DND-41 (cell line): ENCODE measurements around the gene VAPB.
"Not testable (repeated sequence)": the region's sequence is repeated elsewhere in the genome, so short reads cannot be mapped to it uniquely, and the experiment has no call there.

Experiments used
- ATAC-seq: fragments of 200-7000 bp; cut with Tn5 transposase; 3 replicates; pipeline ENCODE4 v1.9.1; 2021; ENCODE audit warnings: low read depth; ENCODE audit not compliant: insufficient read depth
- DNase-seq: peaks from one replicate; pipeline ENCODE4 v3.0.0-alpha.2; 2020
- H2AFZ ChIP-seq: 2 replicates; pipeline ENCODE4 v1.6.0; 2012; ENCODE audit warnings: low read depth, low read length
- H3K27ac ChIP-seq: 2 replicates; pipeline ENCODE4 v1.5.1; 2012; ENCODE audit warnings: low read length, inconsistent platforms
- H3K27me3 ChIP-seq: fragments of 200-600 bp; sonication (generic); 2 replicates; pipeline ENCODE4 v1.6.0; 2012; ENCODE audit warnings: low read length, mild to moderate bottlenecking, inconsistent platforms; ENCODE audit not compliant: insufficient read depth, poor library complexity
- H3K36me3 ChIP-seq: 2 replicates; pipeline ENCODE4 v1.5.1; 2012; ENCODE audit warnings: low read length, inconsistent platforms; ENCODE audit not compliant: insufficient read depth
- H3K4me1 ChIP-seq: 2 replicates; pipeline ENCODE4 v1.5.1; 2012; ENCODE audit warnings: mild to moderate bottlenecking, low read length; ENCODE audit not compliant: insufficient read depth
- H3K4me2 ChIP-seq: 2 replicates; pipeline ENCODE4 v1.6.0; 2012; ENCODE audit warnings: mild to moderate bottlenecking, moderate library complexity, low read length, inconsistent platforms; ENCODE audit not compliant: insufficient read depth
- H3K4me3 ChIP-seq, 2 experiments: fragments of 200-600 bp in 1 of 2; shearing (Covaris generic) in 1 of 2; 2 replicates each; pipeline ENCODE4 v1.5.1; 2012 to 2016; ENCODE audit warnings: inconsistent platforms in 2 of 2, low read length in 2 of 2, mild to moderate bottlenecking in 2 of 2, low read depth in 1 of 2, moderate library complexity in 1 of 2
- H3K79me2 ChIP-seq: 2 replicates; pipeline ENCODE4 v1.6.0; 2012; ENCODE audit warnings: low read length, inconsistent platforms; ENCODE audit not compliant: insufficient read depth
- H3K9ac ChIP-seq: 2 replicates; pipeline ENCODE4 v1.6.0; 2012; ENCODE audit warnings: low read depth, mild to moderate bottlenecking, inconsistent platforms, low read length, moderate library complexity
- H3K9me3 ChIP-seq: 2 replicates; pipeline ENCODE4 v1.5.1; 2012; ENCODE audit warnings: low read length, moderate library complexity, mild to moderate bottlenecking, inconsistent platforms; ENCODE audit not compliant: insufficient read depth, severe bottlenecking
- H4K20me1 ChIP-seq: 2 replicates; pipeline ENCODE4 v1.6.0; 2012; ENCODE audit warnings: low read length; ENCODE audit not compliant: insufficient read depth
- EZH2 ChIP-seq: IDR thresholded peaks from 3 replicates; pipeline ENCODE4 v1.6.1; 2012; ENCODE audit warnings: borderline replicate concordance, low read depth, mild to moderate bottlenecking, moderate library complexity, low read length, inconsistent platforms; ENCODE audit not compliant: severe bottlenecking
- TF ChIP-seq, protein P1 (sequence below): IDR thresholded peaks from 2 replicates; pipeline ENCODE4 v1.5.1; 2012; ENCODE audit warnings: borderline replicate concordance, low read length, moderate library complexity, mild to moderate bottlenecking; ENCODE audit not compliant: poor library complexity, severe bottlenecking; ENCODE audit errors: extremely low read depth

The VAPB gene

DNA sequence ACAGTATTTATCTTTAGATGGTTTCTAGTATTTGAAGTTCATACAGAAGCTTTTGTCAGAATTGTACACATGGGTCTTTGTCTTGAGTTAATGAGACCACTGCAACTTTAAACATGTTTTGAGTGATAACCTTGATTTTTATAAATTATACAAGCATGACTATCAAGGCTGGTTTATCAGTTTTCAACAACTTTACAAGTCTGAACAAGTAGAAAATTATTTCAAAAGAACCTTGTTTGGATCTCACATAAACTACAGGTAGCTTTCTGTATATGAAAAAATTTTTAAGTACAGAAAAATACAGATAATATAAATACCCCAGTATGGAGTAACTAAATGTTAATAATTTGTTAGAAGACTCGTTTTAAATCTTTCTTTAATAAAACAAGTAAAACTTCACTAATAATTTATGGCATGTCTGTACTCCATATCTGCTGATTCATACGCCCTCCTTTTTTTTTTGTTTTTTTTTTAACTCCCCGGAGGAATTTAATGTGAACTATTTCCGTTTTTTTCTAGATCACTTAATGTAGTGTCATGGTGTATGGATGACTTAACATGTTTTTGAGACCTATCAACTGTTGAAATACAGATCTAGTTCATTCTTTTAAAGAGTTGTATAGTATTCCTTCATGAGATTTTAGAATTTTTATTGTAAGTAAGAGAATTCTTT lies 18.3 kb downstream of the VAPB start:
- Histone ChIP-seq H3K4me2 (no peak overlapping the region), H3K27me3 (no peaks in the 10 kb centered on the region), H3K79me2 (peaks cover 100% of the 10 kb centered on the region), H3K4me1 (no peaks in the 10 kb centered on the region), H3K27ac (no peak overlapping the region), H4K20me1 (peaks cover 68% of the 10 kb centered on the region), H3K36me3 (peaks cover 18% of the 10 kb centered on the region; the same call in 1 of the 2 replicates), H2AFZ (no peak overlapping the region), H3K9me3 (peaks cover 3% of the 10 kb centered on the region), H3K9ac (no peak overlapping the region), H3K4me3 (no peak overlapping the region)
- DNase-seq: no peak
- ATAC-seq: no peak
- TF ChIP-seq EZH2: no peak
- TF ChIP-seq, protein P1, sequence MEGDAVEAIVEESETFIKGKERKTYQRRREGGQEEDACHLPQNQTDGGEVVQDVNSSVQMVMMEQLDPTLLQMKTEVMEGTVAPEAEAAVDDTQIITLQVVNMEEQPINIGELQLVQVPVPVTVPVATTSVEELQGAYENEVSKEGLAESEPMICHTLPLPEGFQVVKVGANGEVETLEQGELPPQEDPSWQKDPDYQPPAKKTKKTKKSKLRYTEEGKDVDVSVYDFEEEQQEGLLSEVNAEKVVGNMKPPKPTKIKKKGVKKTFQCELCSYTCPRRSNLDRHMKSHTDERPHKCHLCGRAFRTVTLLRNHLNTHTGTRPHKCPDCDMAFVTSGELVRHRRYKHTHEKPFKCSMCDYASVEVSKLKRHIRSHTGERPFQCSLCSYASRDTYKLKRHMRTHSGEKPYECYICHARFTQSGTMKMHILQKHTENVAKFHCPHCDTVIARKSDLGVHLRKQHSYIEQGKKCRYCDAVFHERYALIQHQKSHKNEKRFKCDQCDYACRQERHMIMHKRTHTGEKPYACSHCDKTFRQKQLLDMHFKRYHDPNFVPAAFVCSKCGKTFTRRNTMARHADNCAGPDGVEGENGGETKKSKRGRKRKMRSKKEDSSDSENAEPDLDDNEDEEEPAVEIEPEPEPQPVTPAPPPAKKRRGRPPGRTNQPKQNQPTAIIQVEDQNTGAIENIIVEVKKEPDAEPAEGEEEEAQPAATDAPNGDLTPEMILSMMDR: no peak

DNA sequence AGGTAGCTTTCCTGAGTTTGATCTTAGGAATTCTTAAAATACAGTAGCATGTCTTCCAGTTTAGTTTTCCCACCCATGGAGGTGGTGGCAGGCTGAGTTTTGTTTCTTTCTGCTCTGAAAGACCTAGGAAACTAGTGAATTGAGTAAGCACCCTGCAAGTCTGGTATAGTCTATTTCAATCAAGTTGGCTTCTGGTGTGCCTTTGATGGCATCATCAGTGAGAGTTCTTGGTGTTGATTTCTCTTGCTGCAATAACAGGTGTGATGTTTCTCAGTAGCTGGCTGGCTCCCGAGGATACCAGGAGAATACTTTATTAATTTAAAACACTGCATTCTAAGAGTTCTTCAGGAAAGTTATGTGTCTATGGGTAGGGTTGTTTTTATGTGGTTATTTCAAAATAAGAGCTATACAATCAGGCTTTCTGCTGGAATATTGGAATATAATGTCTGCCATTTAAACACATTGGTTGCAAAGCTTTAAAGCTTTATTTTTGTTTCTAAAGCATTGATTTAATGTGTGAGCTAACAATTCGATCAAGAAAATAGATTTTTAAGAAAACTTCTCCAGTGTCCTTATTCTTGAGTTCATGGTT lies 19.0 kb downstream of the VAPB start:
- peaks cover 6% of the 10 kb centered on the region for H3K9me3 ChIP-seq
- H2AFZ ChIP-seq: no peak overlapping the region
- ATAC-seq (0 out of 3 replicates have a peak, but pooled peaks have one; percentile 40), DNase-seq (no peak)
- peaks cover 18% of the 10 kb centered on the region; the same call in 1 of the 2 replicates for H3K36me3 ChIP-seq
- H3K9ac ChIP-seq: no peak overlapping the region; the same call in 1 of the 2 replicates
- H3K4me2 ChIP-seq: no peak overlapping the region
- no peaks in the 10 kb centered on the region for H3K4me1 ChIP-seq
- H3K27ac ChIP-seq: no peak overlapping the region
- H4K20me1 ChIP-seq: peaks cover 60% of the 10 kb centered on the region
- TF ChIP-seq EZH2: no peak
- TF ChIP-seq, protein P1: no peak
- peaks cover 99% of the 10 kb centered on the region for H3K79me2 ChIP-seq
- no peaks in the 10 kb centered on the region for H3K27me3 ChIP-seq
- H3K4me3 ChIP-seq: no peak overlapping the region

DNA sequence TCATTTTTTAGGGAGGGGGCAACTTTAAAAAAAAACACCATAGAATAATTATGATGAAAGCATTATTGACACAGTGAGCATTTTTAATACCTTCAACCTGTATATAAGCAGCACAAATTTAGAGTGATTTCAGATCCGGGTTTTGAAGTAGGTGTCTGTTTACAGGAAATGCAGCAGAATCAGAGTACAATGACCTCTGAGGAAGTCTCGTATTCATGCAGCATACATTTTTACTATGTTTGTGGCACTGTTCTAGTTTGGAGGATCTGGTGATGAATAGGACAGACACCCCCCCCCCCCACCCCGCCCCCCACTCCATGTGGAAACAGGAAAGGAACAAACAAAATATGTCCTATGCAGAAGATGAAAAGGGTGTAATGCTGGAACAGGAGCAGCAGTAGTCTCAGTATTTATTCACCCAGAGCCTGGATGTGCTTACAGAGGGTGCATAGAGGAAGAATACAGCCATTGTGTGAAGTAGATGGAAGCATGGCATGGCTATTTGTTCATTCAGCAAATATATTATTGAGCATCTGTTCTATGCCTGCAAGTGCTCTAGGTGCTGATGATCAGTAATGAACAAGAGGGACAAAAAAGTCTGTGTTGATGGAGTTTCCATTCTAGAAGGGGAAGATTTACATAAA lies 19.7 kb downstream of the VAPB start:
- Histone ChIP-seq H3K4me3 (no peak overlapping the region), H3K4me1 (no peaks in the 10 kb centered on the region), H2AFZ (no peak overlapping the region), H3K4me2 (no peak overlapping the region), H3K27me3 (no peaks in the 10 kb centered on the region), H4K20me1 (peaks cover 54% of the 10 kb centered on the region), H3K27ac (0 out of 2 replicates have a peak overlapping the region, but pooled peaks have one; percentile 8), H3K9ac (no peak overlapping the region), H3K79me2 (peaks cover 92% of the 10 kb centered on the region), H3K9me3 (peaks cover 6% of the 10 kb centered on the region), H3K36me3 (peaks cover 18% of the 10 kb centered on the region; the same call in 1 of the 2 replicates)
- no peak for ATAC-seq
- no peak for DNase-seq
- no peak for TF ChIP-seq EZH2
- TF ChIP-seq, protein P1: no peak

DNA sequence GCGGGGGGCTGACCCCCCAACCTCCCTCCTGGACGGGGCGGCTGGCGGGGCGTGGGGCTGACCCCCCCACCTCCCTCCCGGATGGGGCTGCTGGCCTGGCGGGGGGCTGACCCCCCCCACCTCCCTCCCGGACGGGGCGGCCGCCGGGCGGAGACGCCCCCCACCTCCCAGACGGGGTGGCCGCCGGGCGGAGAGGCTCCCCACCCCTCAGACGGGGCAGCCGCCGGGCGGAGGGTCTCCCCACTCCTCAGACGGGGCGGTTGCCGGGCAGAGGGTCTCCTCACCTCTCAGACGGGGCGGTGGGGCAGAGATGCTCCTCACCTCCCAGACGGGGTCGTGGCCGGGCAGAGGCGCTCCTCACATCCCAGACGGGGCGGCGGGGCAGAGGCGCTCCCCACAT lies 25.2 kb downstream of the VAPB start:
- peaks cover 40% of the 10 kb centered on the region for H4K20me1 ChIP-seq
- not testable (repeated sequence) for ATAC-seq, H3K4me3 ChIP-seq

DNA sequence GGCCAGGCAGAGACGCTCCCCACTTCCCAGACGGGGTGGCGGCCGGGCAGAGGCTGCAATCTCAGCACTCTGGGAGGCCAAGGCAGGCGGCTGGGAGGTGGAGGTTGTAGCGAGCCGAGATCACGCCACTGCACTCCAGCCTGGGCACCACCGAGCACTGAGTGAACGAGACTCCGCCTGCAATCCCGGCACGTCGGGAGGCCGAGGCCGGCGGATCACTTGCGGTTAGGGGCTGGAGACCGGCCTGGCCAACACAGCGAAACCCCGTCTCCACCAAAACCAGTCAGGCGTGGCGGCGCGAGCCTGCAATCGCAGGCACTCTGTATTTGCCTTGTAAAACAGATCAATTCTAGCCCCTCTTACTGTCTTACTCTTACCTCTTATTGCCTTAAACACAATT lies 25.8 kb downstream of the VAPB start:
- Histone ChIP-seq H4K20me1 (peaks cover 45% of the 10 kb centered on the region), H3K79me2 (peaks cover 82% of the 10 kb centered on the region), H3K36me3 (peaks cover 42% of the 10 kb centered on the region)
- not testable (repeated sequence) for H3K27me3 ChIP-seq, H3K4me2 ChIP-seq, H3K9me3 ChIP-seq, DNase-seq, H3K27ac ChIP-seq, H3K4me3 ChIP-seq, ATAC-seq, H2AFZ ChIP-seq, H3K4me1 ChIP-seq, H3K9ac ChIP-seq

More for the DNA sequence above, 25.2 kb downstream of the VAPB start:
- not testable (repeated sequence) for H3K27me3 ChIP-seq, H3K27ac ChIP-seq, H3K4me2 ChIP-seq, H3K4me1 ChIP-seq, H2AFZ ChIP-seq, H3K9ac ChIP-seq, H3K9me3 ChIP-seq, DNase-seq
- Histone ChIP-seq H3K36me3 (peaks cover 40% of the 10 kb centered on the region), H3K79me2 (peaks cover 82% of the 10 kb centered on the region)
